HG02642 (cell line): Measurements from ENCODE around the gene BCL7A.

Source experiments
- ATAC-seq: cut with Tn5 transposase; IDR thresholded peaks from one replicate; pipeline ENCODE4 v1.9.1; 2021; ENCODE audit warnings: mild to moderate bottlenecking; ENCODE audit not compliant: unreplicated experiment, poor library complexity

BCL7A gene

DNA sequence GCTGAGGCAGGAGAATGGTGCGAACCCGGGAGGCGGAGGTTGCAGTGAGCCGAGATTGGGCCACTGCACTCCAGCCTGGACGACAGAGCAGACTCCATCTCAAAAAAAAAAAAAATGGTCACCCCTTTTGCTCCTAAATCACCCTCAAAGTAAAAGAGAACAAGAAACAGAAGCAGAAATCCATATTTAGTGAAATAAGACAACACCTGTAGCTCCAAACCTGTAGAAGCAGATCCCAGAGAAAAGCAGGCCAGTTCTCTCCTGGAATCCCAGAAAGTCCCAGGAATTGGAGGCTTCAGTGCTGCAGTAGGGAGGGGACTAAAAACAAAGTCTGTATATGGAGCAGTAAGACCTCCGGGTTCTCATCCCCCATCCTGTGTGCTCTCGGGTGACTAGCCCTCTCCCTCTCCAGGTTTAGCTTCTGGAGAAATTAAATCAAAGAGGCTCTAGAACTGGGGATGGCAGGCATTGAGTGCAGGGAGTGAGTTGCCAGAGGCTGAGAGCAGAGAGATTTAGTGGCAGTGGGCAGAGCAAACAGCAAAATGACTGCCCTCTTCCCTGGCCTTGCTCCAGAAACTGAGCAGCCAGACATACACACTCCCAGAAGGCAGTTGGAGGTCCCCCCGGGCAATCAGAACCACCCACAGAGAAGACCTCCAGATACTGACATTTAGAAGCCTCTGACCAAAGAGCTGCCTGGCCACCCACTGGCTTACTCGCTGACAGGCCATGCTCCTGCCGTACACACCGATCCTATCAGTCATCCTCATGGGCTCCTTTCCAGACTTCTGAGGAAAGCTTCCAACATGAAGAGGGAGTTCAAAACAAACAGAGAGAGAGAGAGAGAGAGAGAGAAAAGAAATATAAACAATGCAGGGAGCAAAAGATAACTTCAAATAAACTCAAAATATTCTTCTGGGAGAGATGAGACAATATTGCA, 50.6 kb downstream of the BCL7A start:
- ATAC-seq, result no peak

DNA sequence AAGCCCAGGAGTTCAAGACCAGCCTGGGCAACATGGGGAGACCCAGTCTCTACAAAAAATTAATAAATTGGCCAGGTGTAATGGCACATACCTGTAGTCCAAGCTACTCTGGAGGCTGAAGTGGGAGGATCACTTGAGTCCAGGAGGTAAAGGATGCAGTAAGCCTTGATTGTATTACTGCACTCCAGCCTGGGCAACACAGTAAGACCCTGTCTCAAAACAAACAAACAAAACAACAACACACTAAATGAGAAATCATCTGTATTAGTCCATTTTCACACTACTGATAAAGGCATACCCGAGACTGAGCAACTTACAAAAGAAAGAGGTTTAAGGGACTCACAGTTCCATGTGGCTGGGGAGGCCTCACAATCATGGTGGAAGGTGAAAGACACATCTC, 52.1 kb downstream of the BCL7A start:
- ATAC-seq, result no peak

GRCh38 chr12:122076743-122077495, 55.2 kb downstream of the BCL7A start:
- no peak for ATAC-seq

- peak; percentile 86 for ATAC-seq
Measured at GRCh38 chr12:122078141-122079032, 56.7 kb downstream of the BCL7A start, which contains the start of gene MLXIP. MLXIP (plus strand) TSS chr12:122078756; CDS start chr12:122078854, 98 bp downstream.

GRCh38 chr12:122079033-122079531, 57.4 kb downstream of the BCL7A start:
- ATAC-seq, result no peak

- ATAC-seq, result no peak
Measured at GRCh38 chr12:122079532-122080081, 57.9 kb downstream of the BCL7A start.

DNA sequence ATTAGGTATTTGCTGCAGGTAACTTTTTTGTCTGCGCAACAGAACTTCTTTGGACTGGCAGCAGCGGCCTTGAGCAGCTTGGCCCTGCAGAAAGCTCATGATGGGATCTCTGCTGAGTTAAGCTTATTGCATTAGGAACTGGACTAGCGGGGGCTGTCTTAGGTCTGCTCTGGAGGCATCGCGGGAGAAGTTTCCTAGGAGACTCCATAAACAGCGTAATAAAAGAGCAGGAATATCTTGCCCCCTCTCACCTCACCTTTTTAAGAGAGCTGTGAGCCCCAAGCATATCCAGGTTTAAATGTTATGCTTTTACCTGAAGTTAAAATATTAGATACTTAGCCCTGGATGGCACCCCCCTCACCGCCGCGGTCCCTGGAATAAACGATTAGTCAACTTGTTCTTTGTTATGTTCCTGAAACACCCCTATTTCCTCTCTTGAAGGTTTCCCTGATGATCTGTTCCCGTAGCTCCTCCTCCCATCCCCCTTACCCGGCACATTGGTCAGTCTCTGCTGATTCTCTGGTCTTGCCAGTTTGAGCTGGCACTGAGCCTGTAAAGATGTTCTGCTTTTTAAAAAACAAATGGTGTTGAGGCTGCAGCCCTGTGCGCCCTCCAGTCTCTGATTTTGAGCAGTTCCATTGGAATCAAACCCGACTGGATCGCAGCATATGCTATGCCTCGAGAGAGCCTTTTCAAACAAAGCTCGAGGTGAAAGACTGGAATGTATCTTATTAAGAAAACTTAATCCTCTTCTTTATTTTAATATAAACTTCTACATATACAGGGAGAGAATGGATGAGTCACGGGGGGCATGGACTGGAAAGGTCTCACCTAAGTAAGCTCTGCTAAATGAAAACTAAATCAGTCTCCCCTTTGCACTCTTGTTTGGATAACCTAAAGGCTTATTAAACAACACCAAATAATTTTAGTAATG, 58.7 kb downstream of the BCL7A start:
- no peak for ATAC-seq

- no peak for ATAC-seq
Measured at GRCh38 chr12:122081083-122081696, 59.5 kb downstream of the BCL7A start.

DNA sequence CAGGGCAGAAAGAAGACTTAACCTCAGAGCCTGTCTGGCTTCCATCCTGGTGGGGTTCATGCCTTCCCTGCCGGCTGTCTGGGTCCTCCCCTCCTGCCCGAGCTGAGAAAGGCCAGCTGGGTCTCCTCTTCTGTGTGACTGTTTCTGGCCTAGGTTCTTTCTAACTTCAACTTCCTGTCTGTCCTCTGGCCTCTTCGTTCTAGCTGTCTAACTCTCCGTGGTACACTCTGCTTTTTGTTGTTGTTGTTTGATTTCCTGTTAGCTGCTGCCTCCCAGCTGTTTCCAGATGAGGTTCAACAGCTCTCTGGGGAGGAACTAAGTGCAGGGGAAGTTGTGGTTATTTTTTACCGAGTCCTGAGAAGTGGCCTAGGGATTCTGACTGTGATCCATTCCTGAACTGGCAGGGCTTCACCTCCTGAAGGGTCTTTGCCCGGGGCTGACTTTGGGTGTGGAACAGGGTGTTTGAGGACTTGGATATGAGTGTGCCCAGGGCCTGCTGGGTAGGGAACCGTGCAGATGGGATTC, 60.1 kb downstream of the BCL7A start:
- peak; percentile 41 for ATAC-seq

GRCh38 chr12:122082621-122083356, 61.1 kb downstream of the BCL7A start:
- ATAC-seq, result no peak

DNA sequence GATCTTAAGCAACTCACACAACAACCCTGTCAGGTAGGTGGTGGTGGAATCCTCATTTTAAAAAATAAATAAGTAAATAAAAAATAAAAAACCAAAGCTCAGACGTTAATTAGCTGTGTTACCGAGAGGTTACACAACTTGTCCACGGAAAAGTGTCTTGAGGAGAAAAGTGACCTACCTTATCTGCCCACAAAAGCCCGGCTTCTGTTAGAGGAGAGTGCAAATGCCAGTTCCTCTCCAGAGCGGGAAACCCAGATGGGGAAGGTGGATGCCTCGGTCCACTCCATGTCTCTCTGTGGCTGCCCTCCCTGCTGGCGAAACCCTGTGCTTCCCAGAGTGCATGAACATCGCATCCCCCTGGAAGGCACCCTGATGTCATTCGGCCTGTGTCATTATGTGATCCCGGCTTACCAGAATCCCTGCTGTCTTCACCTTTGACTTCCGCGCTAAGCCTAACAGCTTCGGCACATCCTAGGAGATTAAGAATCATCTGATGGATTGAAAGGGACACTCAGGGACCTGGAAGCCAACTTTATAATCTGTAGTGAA, 63.2 kb downstream of the BCL7A start:
- ATAC-seq, result no peak

- no peak for ATAC-seq
Measured at GRCh38 chr12:122085591-122085990, 63.9 kb downstream of the BCL7A start.

DNA sequence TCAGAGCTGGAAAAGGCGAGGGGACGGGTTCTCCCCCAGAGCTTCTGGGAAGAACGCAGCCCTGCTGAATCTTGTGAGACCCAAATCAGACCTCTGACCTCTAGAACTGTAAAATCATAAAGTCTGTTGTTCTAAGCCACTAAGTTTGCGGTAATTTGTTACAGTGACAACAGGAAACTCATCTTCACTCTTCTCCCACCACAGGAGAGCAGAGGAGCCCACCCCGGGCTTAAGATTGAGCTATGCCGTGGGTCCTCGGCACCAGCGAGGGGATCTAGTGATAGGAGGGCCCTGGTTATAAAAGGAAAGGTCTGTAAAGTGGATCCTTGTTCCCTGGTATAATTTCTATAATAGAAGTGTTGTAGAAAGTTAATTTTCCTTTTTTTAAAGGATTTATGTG, 64.4 kb downstream of the BCL7A start:
- no peak for ATAC-seq

GRCh38 chr12:122086641-122087285, 65.1 kb downstream of the BCL7A start:
- no peak for ATAC-seq

GRCh38 chr12:122087431-122088178, 65.9 kb downstream of the BCL7A start:
- ATAC-seq, result no peak
